IMR-90 (cell line): Measurements from ENCODE around the gene ALK. TPM values are rescaled to one million over a fixed set of nuclear protein-coding genes. Genes with fewer than 3 reads are reported as not detected.
A peak's percentile ranks its signal among the peaks of the same experiment; 100 is the strongest.

ENCODE experiments used
- ATAC-seq: fragments of 200-7000 bp; cut with Tn5 transposase; 2 replicates; pipeline ENCODE4 v1.9.1; 2020; ENCODE audit warnings: low read depth, mild to moderate bottlenecking, moderate library complexity
- BruUV-seq: library from RNA; stranded (reverse); fragments of 400-500 nt; replicated peaks from 2 replicates; lab custom pipeline; 2021; lab: Mats Ljungman, UMichigan
- CTCF ChIA-PET: fragments of 300-600 bp; formaldehyde crosslinking; extraction: SDS; loops from one replicate; lab custom pipeline; 2021; ENCODE audit warnings: antibody characterized with exemption; lab: Yijun Ruan, JAX
- POLR2A ChIA-PET: fragments of 300-600 bp; sonication (Branson Sonifier 250); formaldehyde crosslinking; loops from one replicate; lab custom pipeline; 2022; ENCODE audit warnings: antibody characterized with exemption; ENCODE audit not compliant: unreplicated experiment; lab: Charles Lee
- DNase-seq: peaks from one replicate; pipeline ENCODE4 v3.0.0; 2013
- H2AFZ ChIP-seq: replicated peaks from 2 replicates; pipeline ENCODE3; 2013; ENCODE audit warnings: low read length, mild to moderate bottlenecking; ENCODE audit not compliant: poor library complexity
- H2AK5ac ChIP-seq: 2 replicates; pipeline ENCODE4 v1.6.1; 2013; ENCODE audit warnings: low read depth, low read length, inconsistent platforms
- H2AK9ac ChIP-seq: replicated peaks from 2 replicates; pipeline ENCODE3; 2013; ENCODE audit warnings: mild to moderate bottlenecking, low read depth, low read length, moderate library complexity; ENCODE audit not compliant: poor library complexity
- H2BK120ac ChIP-seq: 2 replicates; pipeline ENCODE4 v1.6.1; 2013; ENCODE audit warnings: low read depth, low read length, inconsistent platforms
- H2BK15ac ChIP-seq: 3 replicates; pipeline ENCODE4 v1.6.1; 2013; ENCODE audit warnings: low read depth, low read length, inconsistent platforms
- H2BK20ac ChIP-seq: 2 replicates; pipeline ENCODE4 v1.6.1; 2013; ENCODE audit warnings: low read depth, mild to moderate bottlenecking, inconsistent platforms, low read length, moderate library complexity
- H2BK5ac ChIP-seq: 2 replicates; pipeline ENCODE4 v1.6.1; 2013; ENCODE audit warnings: mild to moderate bottlenecking, low read depth, low read length, inconsistent platforms; ENCODE audit not compliant: poor library complexity, severe bottlenecking
- H3K14ac ChIP-seq: replicated peaks from 2 replicates; pipeline ENCODE4 v1.6.1; 2013; ENCODE audit warnings: low read depth, low read length, inconsistent platforms
- H3K18ac ChIP-seq: 2 replicates; pipeline ENCODE4 v1.6.1; 2013; ENCODE audit warnings: low read depth, low read length, control low read depth
- H3K23ac ChIP-seq: 2 replicates; pipeline ENCODE4 v1.6.1; 2013; ENCODE audit warnings: low read depth, low read length, inconsistent platforms
- H3K27ac ChIP-seq: 2 replicates; pipeline ENCODE4 v1.5.1; 2013; ENCODE audit warnings: mild to moderate bottlenecking, control low read depth, low read length; ENCODE audit not compliant: insufficient read depth
- H3K27me3 ChIP-seq: 2 replicates; pipeline ENCODE4 v1.6.1; 2013; ENCODE audit warnings: low read length; ENCODE audit not compliant: control insufficient read depth, insufficient read depth
- H3K36me3 ChIP-seq: 2 replicates; pipeline ENCODE4 v1.6.1; 2013; ENCODE audit warnings: low read length, mixed read lengths; ENCODE audit not compliant: control insufficient read depth, insufficient read depth
- H3K4ac ChIP-seq: 2 replicates; pipeline ENCODE4 v1.6.1; 2013; ENCODE audit warnings: low read depth, low read length, inconsistent platforms
- H3K4me1 ChIP-seq: 2 replicates; pipeline ENCODE4 v1.6.1; 2013; ENCODE audit warnings: low read length, mixed read lengths; ENCODE audit not compliant: control insufficient read depth, insufficient read depth
- H3K4me2 ChIP-seq: 2 replicates; pipeline ENCODE4 v1.6.1; 2013; ENCODE audit warnings: low read depth, mild to moderate bottlenecking, control low read depth, low read length, moderate library complexity
- H3K4me3 ChIP-seq: 2 replicates; pipeline ENCODE4 v1.5.1; 2013; ENCODE audit warnings: low read depth, mild to moderate bottlenecking, control low read depth, low read length, moderate library complexity; ENCODE audit not compliant: insufficient read depth
- H3K56ac ChIP-seq: 2 replicates; pipeline ENCODE4 v1.6.1; 2013; ENCODE audit warnings: low read length, inconsistent platforms; ENCODE audit not compliant: insufficient read depth; ENCODE audit errors: extremely low read depth
- H3K79me1 ChIP-seq, 2 experiments: 2 replicates each; pipeline ENCODE4 v1.6.1; 2013; ENCODE audit warnings: low read length in 2 of 2, inconsistent platforms in 1 of 2, low read depth in 1 of 2
- H3K9ac ChIP-seq: 2 replicates; pipeline ENCODE4 v1.6.1; 2013; ENCODE audit warnings: low read depth, low read length, control low read depth
- H3K9me1 ChIP-seq: 2 replicates; pipeline ENCODE4 v1.6.1; 2013; ENCODE audit warnings: low read length, inconsistent platforms; ENCODE audit not compliant: insufficient read depth
- H3K9me3 ChIP-seq: 2 replicates; pipeline ENCODE4 v1.6.1; 2013; ENCODE audit warnings: low read length; ENCODE audit not compliant: control insufficient read depth, insufficient read depth
- H4K20me1 ChIP-seq: 2 replicates; pipeline ENCODE4 v1.6.1; 2013; ENCODE audit warnings: low read length, inconsistent platforms; ENCODE audit not compliant: insufficient read depth
- H4K5ac ChIP-seq: 2 replicates; pipeline ENCODE4 v1.6.1; 2013; ENCODE audit warnings: mild to moderate bottlenecking, low read depth, low read length, control low read depth
- H4K8ac ChIP-seq, 2 experiments: 2 replicates each; pipeline ENCODE4 v1.6.1; 2013; ENCODE audit warnings: low read depth in 2 of 2, low read length in 2 of 2, control low read depth in 1 of 2, inconsistent platforms in 1 of 2
- H4K91ac ChIP-seq: 2 replicates; pipeline ENCODE4 v1.6.1; 2013; ENCODE audit warnings: low read depth, low read length, inconsistent platforms; ENCODE audit not compliant: insufficient read depth
- CEBPB ChIP-seq: IDR thresholded peaks from 2 replicates; pipeline ENCODE4 v1.6.1; 2012; ENCODE audit warnings: low read depth, low read length, improper control_type of control experiment
- FOS ChIP-seq: fragments of 150-350 bp; IDR thresholded peaks from 2 replicates; pipeline ENCODE4 v1.6.1; 2016; ENCODE audit warnings: low read depth, low read length
- RFX5 ChIP-seq: IDR thresholded peaks from 2 replicates; pipeline ENCODE4 v1.8.0; 2012; ENCODE audit warnings: low read depth, mild to moderate bottlenecking, low read length, moderate library complexity
- WGBS, 2 experiments: methylation state at CpG; one replicate each; pipeline versions ENCODE4 v1.1.5 to v1.1.7; 2013; ENCODE audit warnings: missing lambda C conversion rate in 2 of 2; ENCODE audit not compliant: insufficient read length in 1 of 2; ENCODE audit errors: extremely low coverage in 2 of 2; 5-methylcytosine and 5-hydroxymethylcytosine counted together
- dilution Hi-C: fragments of 300-500 bp; cut with HindIII; formaldehyde crosslinking; loops from one replicate; pipeline ENCODE4 v1.14.3; 2018; ENCODE audit warnings: low sequenced_read_pairs; ENCODE audit not compliant: unreplicated experiment
- in situ Hi-C: fragments of 300-500 bp; cut with MboI; formaldehyde crosslinking; loops from 3 replicates; pipeline ENCODE4 v1.14.3; 2019; ENCODE audit warnings: low sequenced_read_pairs, inconsistent platforms, mixed read lengths
- intact Hi-C: fragments of 100-400 bp; cut with micrococcal nuclease; formaldehyde crosslinking; loops from 2 replicates; pipeline ENCODE4 v1.10.0; 2022
- polyA plus RNA-seq, 3 experiments: library from polyadenylated mRNA; depleted of rRNA; stranded (reverse); fragments of >200 nt; gene quantifications; 2 replicates each; pipeline ENCODE4 v1.2.3, GENCODE V29; 2012; ENCODE audit warnings: low replicate concordance in 1 of 3
- total RNA-seq: library from RNA; depleted of rRNA; stranded (reverse); fragments of >200 nt; gene quantifications from 2 replicates; pipeline ENCODE4 v1.2.3, GENCODE V29; 2012

The ALK gene
- total and polyA plus RNA-seq, 2 of the 4 experiments (the other 2 are of a cell fraction) = not detected

DNA sequence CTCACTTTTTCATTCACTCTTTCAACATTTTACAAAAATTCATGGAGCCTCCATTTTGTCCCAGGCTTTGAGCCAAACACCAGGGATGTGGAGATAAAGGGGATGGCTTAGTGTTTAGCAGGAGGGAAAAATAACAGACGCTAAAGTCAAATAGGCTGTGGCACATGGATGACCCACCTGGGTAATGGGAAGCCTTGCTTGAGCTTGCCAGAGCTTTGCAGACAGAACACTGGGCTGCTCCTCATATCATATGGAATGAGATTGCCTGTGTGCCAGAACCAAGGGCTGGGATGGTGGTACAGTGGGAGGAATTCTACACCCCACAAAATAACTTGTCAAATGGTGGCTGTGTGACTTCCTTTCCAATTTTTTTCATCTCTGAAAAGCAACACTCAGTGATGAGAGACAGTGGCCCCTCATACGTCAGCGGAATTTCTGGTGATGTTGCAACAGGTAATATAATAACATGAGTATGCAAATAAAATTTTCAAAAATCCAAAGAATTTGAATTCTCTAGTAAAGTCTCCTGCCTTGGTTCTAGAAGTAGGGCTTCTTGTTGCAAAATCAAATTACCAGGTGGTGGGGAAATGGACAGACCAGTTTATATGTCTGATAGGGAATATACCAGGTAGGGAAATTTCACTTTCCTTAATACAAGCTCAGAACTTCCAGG is 553.3 kb downstream of the ALK start:
- Histone ChIP-seq H3K4me1 (no peaks in the 10 kb centered on the region), H2AFZ (no peak overlapping the region), H3K27me3 (peaks cover 9% of the 10 kb centered on the region), H3K9me3 (no peaks in the 10 kb centered on the region), H4K20me1 (no peaks in the 10 kb centered on the region), H2BK20ac (no peak overlapping the region), H2AK5ac (no peak overlapping the region), H4K8ac (no peak overlapping the region; a peak in 1 of 4 replicates), H2BK120ac (no peak overlapping the region), H4K91ac (no peak overlapping the region; the same call in 1 of the 2 replicates), H3K36me3 (no peaks in the 10 kb centered on the region), H3K4me3 (no peak overlapping the region), H3K9ac (no peak overlapping the region), H3K79me1 (no peaks in the 10 kb centered on the region), H2AK9ac (no peak overlapping the region), H3K14ac (no peak overlapping the region), H4K5ac (no peak overlapping the region), H3K23ac (no peak overlapping the region), H3K4me2 (no peak overlapping the region), H2BK5ac (no peak overlapping the region), H3K9me1 (no peaks in the 10 kb centered on the region), H2BK15ac (no peak overlapping the region), H3K4ac (no peak overlapping the region), H3K18ac (no peak overlapping the region), H3K27ac (no peak overlapping the region), H3K56ac (no peak overlapping the region)
- POLR2A ChIA-PET = interaction anchor here (0.6 kb wide), 1 partner anchor 16 kb away, joined by 3 read pairs; no protein-coding TSS in a partner anchor
- TF ChIP-seq FOS (no peak), CEBPB (peak; percentile 9; the same call in 1 of the 2 replicates), RFX5 (no peak)
- dilution Hi-C loops (no loop called here), in situ Hi-C loops (no loop called here), intact Hi-C loops (no loop called here)
- CTCF ChIA-PET = no interaction called here
- WGBS, 2 experiments = 57% methylated on average over 1 of the region's 3 CpGs; no CpG with 5 or more reads in 1 of the 2 experiments
- no TSS peak for BruUV-seq
- DNase-seq (no peak), ATAC-seq (no peak)
